Measurements from ENCODE around the gene GSDMA.
A peak's percentile ranks its signal among the peaks of the same experiment; 100 is the strongest.

GSDMA gene, protein sequence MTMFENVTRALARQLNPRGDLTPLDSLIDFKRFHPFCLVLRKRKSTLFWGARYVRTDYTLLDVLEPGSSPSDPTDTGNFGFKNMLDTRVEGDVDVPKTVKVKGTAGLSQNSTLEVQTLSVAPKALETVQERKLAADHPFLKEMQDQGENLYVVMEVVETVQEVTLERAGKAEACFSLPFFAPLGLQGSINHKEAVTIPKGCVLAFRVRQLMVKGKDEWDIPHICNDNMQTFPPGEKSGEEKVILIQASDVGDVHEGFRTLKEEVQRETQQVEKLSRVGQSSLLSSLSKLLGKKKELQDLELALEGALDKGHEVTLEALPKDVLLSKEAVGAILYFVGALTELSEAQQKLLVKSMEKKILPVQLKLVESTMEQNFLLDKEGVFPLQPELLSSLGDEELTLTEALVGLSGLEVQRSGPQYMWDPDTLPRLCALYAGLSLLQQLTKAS

DNA sequence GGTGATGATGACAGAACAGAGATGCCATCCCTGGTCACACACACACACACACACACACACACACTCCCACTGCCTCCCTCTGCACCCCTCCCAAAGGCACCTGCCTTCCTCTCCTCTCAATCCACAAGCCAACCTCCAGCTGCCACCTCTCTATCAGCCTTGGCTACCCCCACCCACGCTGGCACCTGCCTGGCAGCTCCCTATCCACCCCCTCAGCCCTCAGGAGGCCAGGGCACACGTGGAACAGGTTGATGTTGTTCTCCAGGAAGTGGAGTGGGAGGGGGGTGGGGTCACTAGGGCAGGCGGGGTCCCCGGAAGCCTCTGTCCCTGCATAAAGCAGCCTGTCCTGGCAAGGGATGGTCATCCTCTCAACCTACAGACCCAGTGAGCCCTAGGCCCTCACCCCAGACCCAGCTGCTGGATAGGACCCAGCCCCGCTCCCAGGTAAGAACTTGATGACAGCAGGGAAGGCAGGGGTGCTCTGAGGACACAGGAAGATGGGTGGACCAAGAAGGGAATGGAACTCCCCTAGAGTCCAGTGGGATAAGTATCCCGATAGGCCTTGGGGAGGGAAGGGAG is at the start of gene GSDMA:
TSS of gene GSDMA (plus strand) at position 363 of the 579 bp plus-strand sequence. CDS start 2,684 bp downstream, outside the sequence.
- H3K27me3 Mint-ChIP-seq, result no peaks in the 10 kb centered on the region
- ATAC-seq, result no peak
- H3K9me3 Mint-ChIP-seq, result no peaks in the 10 kb centered on the region
- H3K4me1 Mint-ChIP-seq, result peaks cover 38% of the 10 kb centered on the region
- peak within 1 kb of the TSS; percentile 9 for H3K27ac Mint-ChIP-seq
- no peaks in the 10 kb centered on the region for H3K36me3 Mint-ChIP-seq
- H3K4me3 Mint-ChIP-seq, result no peak within 1 kb of the TSS

DNA sequence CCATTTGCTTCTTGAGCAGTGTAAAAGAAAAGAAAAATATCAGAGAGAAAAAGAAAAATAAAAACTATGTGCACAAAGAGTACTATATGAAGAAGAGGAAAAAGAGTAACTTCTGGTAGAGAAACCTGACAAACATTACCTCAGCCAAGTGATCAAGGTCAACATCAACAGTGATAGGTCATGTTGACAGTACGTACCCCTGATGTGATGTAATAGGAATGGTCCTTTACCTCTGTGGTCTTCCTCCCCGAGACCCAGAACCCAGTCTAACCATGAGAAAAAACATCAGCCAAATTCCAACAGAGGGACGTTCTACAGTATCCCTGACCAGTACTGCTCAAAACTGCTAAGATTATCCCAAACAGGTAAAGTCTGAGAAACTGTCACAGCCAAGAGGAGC is 48.8 kb upstream of the GSDMA start:
- Mint-ChIP-seq H3K4me1 (peaks cover 35% of the 10 kb centered on the region), H3K27ac (peak overlapping the region; percentile 19), H3K9me3 (peaks cover 3% of the 10 kb centered on the region), H3K36me3 (peaks cover 73% of the 10 kb centered on the region), H3K4me3 (no peak overlapping the region), H3K27me3 (no peaks in the 10 kb centered on the region)
- no peak for ATAC-seq

DNA sequence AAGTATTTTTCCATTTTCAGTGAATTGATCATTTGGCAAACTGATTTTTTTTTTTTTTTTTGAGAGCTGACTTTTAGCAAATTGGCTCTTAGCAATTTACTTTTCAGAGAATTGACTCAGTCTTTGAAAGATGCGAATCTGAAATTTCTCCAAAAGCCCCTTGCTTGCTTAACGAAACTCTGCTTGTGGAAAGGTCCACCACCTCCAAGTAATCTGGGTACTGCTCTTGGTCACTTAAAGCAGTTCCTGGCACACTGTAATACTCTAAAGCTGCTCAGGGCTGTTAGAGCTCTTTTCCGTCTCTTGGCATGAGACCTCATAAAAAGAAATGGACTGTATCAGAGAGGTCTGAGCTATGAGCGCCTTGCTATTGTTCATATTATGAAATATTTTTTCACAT is 47.2 kb upstream of the GSDMA start:
- Mint-ChIP-seq H3K4me3 (no peak overlapping the region), H3K4me1 (peaks cover 48% of the 10 kb centered on the region), H3K9me3 (peaks cover 3% of the 10 kb centered on the region), H3K27me3 (no peaks in the 10 kb centered on the region), H3K27ac (peak overlapping the region; percentile 77), H3K36me3 (peaks cover 76% of the 10 kb centered on the region)
- ATAC-seq, result peak; percentile 74

DNA sequence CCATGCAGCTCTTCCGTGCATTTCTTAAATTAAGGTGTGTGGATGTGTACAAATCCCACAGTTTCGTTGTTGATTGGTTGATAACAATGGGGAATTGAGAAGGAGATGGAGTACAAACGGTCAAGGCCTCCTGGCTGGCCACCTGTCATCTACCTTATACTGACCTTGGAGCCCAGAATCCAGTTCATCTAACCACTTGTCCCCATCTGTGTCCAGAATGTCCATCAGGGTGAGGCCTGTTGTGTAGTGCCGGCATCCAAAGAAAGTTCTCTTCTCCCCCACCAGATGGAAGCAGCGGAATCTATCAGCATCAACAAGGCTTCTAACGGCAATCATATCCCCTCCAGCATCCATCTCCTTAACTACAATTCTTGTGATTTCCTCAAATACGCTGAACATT is 45.9 kb upstream of the GSDMA start:
- H3K27ac Mint-ChIP-seq, result peak overlapping the region; percentile 77
- H3K4me3 Mint-ChIP-seq, result no peak overlapping the region
- ATAC-seq, result no peak
- H3K9me3 Mint-ChIP-seq, result peaks cover 3% of the 10 kb centered on the region
- peaks cover 62% of the 10 kb centered on the region for H3K4me1 Mint-ChIP-seq
- H3K27me3 Mint-ChIP-seq, result no peaks in the 10 kb centered on the region
- peaks cover 69% of the 10 kb centered on the region for H3K36me3 Mint-ChIP-seq

DNA sequence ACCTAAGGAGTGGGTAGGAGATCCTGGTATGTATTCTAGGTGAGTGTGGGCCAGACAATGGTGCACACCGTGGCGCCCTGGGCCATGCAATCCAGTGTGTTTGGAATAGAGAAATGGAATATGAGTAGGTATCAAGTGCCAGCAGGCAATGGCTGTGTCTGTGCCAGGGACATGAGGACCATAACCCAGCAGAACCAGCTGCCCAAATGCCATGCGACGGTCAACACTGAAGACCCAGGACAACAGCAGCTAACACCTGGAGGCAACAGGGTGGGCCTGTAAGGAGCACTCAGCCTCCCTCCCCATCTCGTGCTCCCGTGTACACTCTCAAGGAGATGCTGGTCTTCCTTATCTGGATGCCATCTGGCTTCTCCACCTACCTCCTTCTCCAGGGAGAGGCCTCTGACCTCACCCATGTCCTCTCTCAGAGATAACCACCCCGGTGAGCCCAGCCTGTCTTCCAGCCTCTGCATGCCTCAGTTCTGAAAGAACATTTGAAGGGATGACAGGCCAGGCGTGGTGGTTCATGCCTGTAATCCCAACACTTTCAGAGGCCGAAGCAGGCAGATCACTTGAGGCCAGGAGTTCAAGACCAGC is 43.6 kb upstream of the GSDMA start:
- peaks cover 81% of the 10 kb centered on the region for H3K4me1 Mint-ChIP-seq
- ATAC-seq, result no peak
- H3K27me3 Mint-ChIP-seq, result no peaks in the 10 kb centered on the region
- peaks cover 3% of the 10 kb centered on the region for H3K9me3 Mint-ChIP-seq
- peaks cover 69% of the 10 kb centered on the region for H3K36me3 Mint-ChIP-seq
- peak overlapping the region; percentile 45 for H3K27ac Mint-ChIP-seq
- H3K4me3 Mint-ChIP-seq, result no peak overlapping the region

DNA sequence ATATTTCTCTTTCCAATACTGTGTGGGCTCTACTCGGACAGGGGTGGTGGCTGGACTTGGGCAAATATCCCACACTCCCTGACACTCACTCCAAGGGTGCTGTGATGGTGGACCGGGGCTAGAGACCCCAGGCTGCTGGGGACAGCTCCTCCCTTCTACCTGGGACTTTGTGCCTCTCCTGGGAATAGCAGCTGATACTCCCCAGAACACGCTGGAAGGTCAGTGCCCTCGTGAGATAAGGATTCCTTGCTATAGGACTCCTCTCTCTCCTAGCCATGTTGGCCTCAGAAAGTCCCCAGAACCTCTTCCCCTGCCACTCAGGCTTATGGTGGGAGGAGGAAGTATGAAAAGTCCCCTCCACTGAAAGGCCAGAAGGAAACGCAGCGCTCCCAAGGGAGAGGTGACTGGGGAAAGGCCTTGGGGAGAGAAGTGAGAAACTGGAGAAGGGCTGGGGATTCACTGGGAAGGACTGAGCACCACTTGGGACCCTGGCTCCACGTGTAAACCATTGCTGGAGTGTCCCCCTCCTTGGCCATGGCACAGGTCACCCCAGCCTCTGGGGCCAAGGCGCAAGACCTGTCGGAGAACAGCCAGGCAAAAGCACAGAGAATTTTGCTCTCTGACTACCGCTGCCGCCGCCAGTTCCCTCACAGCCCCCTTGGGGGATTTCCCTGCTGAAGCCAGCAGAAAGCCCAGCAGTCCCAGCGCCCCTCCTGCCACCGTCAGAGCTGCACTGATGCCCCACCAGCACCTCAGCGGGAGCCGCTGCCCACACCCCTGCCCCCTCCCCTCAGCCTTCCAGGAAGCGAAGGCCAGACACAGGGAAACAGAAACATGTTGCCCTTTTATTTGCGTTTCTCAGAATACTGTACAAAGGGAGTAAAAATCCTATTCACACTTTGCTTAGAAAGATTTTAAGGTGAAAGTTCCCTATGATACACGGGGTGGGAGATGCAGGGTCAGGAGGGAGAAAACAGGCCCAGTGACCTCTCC is 42.3 kb upstream of the GSDMA start:
- peaks cover 66% of the 10 kb centered on the region for H3K36me3 Mint-ChIP-seq
- H3K4me1 Mint-ChIP-seq, result peaks cover 88% of the 10 kb centered on the region
- peak overlapping the region; percentile 84 for H3K27ac Mint-ChIP-seq
- H3K9me3 Mint-ChIP-seq, result peaks cover 3% of the 10 kb centered on the region
- H3K27me3 Mint-ChIP-seq, result no peaks in the 10 kb centered on the region
- H3K4me3 Mint-ChIP-seq, result peak overlapping the region; percentile 36
- peak; percentile 75 for ATAC-seq

DNA sequence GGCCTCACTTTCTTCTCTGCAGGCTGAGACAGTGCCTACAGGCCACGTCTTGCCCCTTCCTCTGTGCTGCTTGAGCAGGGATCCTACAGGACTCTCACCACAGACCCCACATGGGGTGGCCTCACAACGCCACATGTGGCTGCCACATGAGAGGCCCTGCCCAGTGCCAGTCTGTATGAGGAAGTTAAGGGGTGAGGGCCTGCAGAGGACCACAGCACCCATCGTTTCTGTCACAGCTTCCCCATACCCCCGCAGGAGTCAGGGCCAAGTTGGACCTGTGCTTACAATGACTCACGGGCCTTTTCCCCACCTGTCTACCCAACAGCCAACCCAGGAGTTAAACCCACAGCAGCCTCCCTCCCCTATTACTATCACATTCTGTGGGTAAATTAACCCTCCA is 41.5 kb upstream of the GSDMA start:
- peak; percentile 84 for ATAC-seq
- Mint-ChIP-seq H3K27ac (peak overlapping the region; percentile 84), H3K36me3 (peaks cover 66% of the 10 kb centered on the region), H3K4me1 (peaks cover 94% of the 10 kb centered on the region), H3K4me3 (peak overlapping the region; percentile 36), H3K27me3 (no peaks in the 10 kb centered on the region), H3K9me3 (peaks cover 3% of the 10 kb centered on the region)

DNA sequence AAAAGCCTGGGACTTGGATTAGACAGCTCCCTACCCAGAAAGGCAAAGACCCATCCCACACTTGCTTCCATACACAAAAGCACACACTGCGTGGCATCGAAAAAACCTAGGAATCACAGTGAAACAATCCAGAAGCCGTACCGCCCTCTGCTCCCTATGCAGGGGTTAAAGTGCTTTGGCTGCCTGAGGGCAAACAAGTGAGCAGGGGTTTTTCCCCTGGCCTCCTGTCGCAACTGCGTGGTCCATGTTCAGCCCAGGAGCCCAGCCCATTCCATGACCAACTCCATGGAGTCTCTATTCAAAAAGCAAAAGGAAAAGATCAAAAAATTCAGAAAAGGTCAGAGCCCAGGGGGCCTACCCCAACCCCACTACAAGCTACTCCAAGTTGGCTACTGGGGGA is 40.8 kb upstream of the GSDMA start:
- no peaks in the 10 kb centered on the region for H3K27me3 Mint-ChIP-seq
- peak overlapping the region; percentile 11 for H3K4me3 Mint-ChIP-seq
- ATAC-seq, result no peak
- H3K27ac Mint-ChIP-seq, result peak overlapping the region; percentile 84
- peaks cover 92% of the 10 kb centered on the region for H3K4me1 Mint-ChIP-seq
- H3K9me3 Mint-ChIP-seq, result peaks cover 3% of the 10 kb centered on the region
- H3K36me3 Mint-ChIP-seq, result peaks cover 60% of the 10 kb centered on the region

DNA sequence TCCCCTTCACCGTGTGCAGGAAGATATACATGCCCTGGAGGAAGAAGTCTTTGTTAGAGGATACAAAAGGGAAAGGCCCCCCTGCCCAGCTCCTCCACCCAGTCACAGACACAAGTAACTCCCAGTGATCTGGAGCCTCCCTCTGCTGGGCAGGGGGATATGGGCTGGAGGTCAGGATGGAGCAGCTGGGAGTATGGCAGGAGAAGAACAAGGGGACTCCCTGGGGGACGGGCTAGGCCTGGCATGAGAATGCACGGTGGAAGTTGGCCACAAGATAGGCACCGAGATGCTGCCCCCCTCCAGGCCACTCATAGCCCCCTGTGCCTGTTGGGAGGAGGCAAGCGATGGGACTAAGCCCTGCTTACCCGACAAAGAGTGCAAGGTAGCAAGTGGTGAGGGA is 39.6 kb upstream of the GSDMA start:
- peaks cover 48% of the 10 kb centered on the region for H3K36me3 Mint-ChIP-seq
- H3K9me3 Mint-ChIP-seq, result peaks cover 2% of the 10 kb centered on the region
- peaks cover 90% of the 10 kb centered on the region for H3K4me1 Mint-ChIP-seq
- H3K4me3 Mint-ChIP-seq, result no peak overlapping the region
- ATAC-seq, result no peak
- H3K27ac Mint-ChIP-seq, result peak overlapping the region; percentile 84
- H3K27me3 Mint-ChIP-seq, result no peaks in the 10 kb centered on the region

DNA sequence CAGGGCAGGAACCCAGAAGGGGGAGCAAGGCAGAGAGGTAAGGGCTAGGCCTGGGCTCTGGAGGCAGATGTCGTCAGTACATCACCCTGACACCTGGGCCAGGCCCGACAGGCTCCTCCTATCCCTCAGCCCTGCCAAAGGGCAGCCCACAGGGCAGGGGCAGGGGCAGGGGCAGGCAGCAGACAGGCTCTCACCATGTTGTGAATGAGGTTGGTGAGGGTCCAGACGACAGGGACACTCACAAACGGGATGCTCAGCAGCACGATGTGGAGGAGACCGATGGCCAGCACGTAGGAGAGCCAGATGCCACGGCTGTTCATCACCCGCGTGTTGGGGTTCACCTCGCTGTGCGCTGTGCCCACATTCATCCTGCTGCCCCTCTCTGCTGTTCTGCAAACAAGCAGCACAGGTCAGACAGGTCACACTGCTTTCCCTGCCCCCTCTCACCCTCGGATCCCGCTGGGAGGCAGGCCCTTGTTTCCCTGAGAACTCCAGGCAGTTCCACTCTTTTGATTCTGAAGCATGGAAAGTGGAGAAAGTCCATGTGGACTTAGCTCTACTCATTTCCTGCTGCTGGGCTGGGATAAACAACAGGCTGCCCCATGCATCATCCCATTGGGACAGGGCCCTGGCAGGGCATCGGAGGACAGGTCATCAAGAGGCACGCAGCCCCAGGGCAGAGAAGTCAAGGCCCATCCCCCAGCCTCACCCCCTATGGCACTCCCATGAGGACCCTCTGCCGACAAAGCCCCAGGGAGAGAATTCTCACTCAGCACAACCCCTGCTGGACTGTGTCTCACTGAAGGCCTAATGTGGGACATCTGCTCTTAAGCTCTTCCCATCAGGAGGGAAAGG is 38.7 kb upstream of the GSDMA start:
- peak overlapping the region; percentile 87 for H3K27ac Mint-ChIP-seq
- peaks cover 90% of the 10 kb centered on the region for H3K4me1 Mint-ChIP-seq
- peaks cover 41% of the 10 kb centered on the region for H3K36me3 Mint-ChIP-seq
- H3K9me3 Mint-ChIP-seq, result no peaks in the 10 kb centered on the region
- H3K27me3 Mint-ChIP-seq, result no peaks in the 10 kb centered on the region
- H3K4me3 Mint-ChIP-seq, result no peak overlapping the region
- no peak for ATAC-seq

DNA sequence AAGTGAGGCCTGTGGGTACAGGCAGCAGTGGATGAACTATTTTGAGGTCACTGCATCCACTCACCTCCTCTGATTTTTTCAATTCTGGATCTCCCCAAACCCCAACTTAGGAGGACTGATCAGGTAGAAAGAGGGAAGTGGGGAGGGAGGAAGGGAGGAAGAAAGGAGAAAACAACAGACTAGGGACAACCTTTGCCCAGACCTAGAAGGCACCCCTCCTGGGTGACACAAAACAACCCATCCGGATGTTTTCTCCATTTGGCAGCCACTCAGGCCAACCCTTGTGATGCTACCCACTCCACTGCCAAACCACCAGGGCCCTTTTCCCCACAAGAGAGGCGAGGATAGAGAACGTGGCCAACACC is 38.1 kb upstream of the GSDMA start:
- no peak for ATAC-seq
- Mint-ChIP-seq H3K9me3 (no peaks in the 10 kb centered on the region), H3K27ac (peak overlapping the region; percentile 87), H3K4me1 (peaks cover 91% of the 10 kb centered on the region), H3K36me3 (peaks cover 36% of the 10 kb centered on the region), H3K27me3 (no peaks in the 10 kb centered on the region), H3K4me3 (no peak overlapping the region)

DNA sequence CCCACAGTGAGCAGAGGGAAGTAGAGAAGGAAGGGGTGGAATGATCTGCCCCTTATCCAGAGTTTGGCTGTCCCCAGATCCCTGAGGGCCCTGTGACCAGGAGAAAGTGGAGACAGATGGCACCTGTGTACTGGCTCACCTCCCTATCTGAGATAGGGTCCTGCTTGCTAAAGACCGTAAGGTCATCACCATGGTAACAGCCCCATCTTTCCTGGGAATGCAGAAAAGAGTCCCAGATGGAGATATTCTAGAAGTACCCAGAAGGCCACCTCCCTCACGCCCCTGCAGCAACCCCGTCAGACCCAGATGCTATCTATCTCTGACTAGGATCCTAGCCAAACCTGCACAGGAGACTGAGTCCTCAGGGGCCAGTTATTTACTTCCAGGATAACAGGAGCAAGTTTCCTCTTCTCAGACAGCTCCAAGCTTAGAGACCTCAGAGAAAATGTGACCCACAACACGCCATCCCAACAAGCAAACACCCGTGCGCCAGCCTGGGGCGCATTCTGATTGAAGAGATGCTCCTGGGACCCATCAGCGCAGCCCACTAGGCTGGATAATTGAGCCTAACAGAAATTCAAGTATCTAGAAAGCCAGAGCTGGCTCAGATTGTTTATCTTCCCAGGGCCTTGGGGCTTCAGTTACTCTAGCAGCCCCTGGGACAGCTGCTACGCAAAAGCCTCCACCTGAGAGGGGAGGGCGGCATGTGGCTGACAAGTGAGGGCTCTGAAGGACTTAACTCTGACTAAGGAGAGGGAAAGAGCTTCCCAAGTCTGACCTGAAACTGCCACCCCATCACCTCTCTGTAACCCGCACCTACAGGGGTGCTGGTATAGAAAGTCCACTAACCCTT is 37.3 kb upstream of the GSDMA start:
- peaks cover 30% of the 10 kb centered on the region for H3K36me3 Mint-ChIP-seq
- no peaks in the 10 kb centered on the region for H3K9me3 Mint-ChIP-seq
- H3K27ac Mint-ChIP-seq, result peak overlapping the region; percentile 87
- peak overlapping the region; percentile 86 for H3K4me3 Mint-ChIP-seq
- no peaks in the 10 kb centered on the region for H3K27me3 Mint-ChIP-seq
- peaks cover 87% of the 10 kb centered on the region for H3K4me1 Mint-ChIP-seq
- ATAC-seq, result no peak

DNA sequence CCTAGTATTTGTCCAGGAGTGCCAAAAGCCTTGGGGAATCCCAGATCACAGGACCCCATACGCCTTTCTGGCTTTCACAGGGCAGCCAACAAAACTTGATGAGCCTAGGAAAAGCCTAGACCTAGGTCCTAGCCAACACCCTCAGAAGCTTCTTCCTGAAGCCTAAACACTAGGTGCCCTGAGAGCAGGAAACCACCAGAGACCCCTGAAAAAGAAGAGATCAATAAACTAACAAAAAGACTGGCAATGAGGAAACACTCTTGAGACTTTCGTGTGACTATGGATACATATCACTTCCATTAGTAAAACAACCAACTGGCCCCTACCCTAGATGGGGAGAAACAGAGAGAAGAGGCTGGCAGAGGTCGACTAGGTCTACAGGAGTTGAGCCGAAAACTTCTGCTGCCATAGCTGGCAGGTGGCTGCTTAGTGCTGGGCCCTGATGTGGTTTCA is 36.6 kb upstream of the GSDMA start:
- Mint-ChIP-seq H3K4me1 (peaks cover 81% of the 10 kb centered on the region), H3K36me3 (peaks cover 30% of the 10 kb centered on the region), H3K9me3 (no peaks in the 10 kb centered on the region), H3K4me3 (peak overlapping the region; percentile 86), H3K27ac (peak overlapping the region; percentile 87), H3K27me3 (no peaks in the 10 kb centered on the region)
- peak; percentile 10 for ATAC-seq

Measured in stimulated activated memory B cell treated with anti-CD40 and anti-IgM and Interleukin-4, amounts not matched to agents 10 μg/mL and 1 μg/mL and 100 μg/mL, for 72 hours (primary cell).